Urinary bladder (tissue), 4 donors: ENCODE results near the gene MRPS24. TPM values are rescaled to one million over a fixed set of nuclear protein-coding genes. Genes with fewer than 3 reads are reported as not detected.
"Not testable (repeated sequence)": the region's sequence is repeated elsewhere in the genome, so short reads cannot be mapped to it uniquely, and the experiment has no call there.

ENCODE experiments used
- DNase-seq: peaks from one replicate; pipeline ENCODE4 v3.0.0-alpha.2; 2015; ENCODE audit errors: extremely low spot score
- H3K27ac ChIP-seq: one replicate; pipeline ENCODE4 v1.5.1; 2013; ENCODE audit warnings: low read depth, mild to moderate bottlenecking, moderate library complexity
- H3K36me3 ChIP-seq: one replicate; pipeline ENCODE4 v1.6.1; 2013; ENCODE audit warnings: mild to moderate bottlenecking, moderate library complexity; ENCODE audit not compliant: insufficient read depth
- H3K4me1 ChIP-seq: one replicate; pipeline ENCODE4 v1.6.1; 2013; ENCODE audit warnings: mild to moderate bottlenecking, moderate library complexity; ENCODE audit not compliant: insufficient read depth
- H3K4me3 ChIP-seq: one replicate; pipeline ENCODE4 v1.5.1; 2013; ENCODE audit warnings: low read depth, low read length
- WGBS: extraction: QIAGEN DNeasy Blood & Tissue Kit; methylation state at CpG from one replicate; pipeline ENCODE4 v1.1.7; 2013; 5-methylcytosine and 5-hydroxymethylcytosine counted together
- polyA plus RNA-seq: library from polyadenylated mRNA; stranded (reverse); fragments of 200-250 nt; gene quantifications from one replicate; pipeline ENCODE4 v1.2.3, GENCODE V29; 2013
- small RNA-seq: library from RNA; depleted of rRNA; stranded (forward); fragments of <200 nt; gene quantifications from one replicate; pipeline ENCODE3, GENCODE V24; 2014
- total RNA-seq: library from RNA; depleted of rRNA; stranded (reverse); fragments of >200 nt; gene quantifications from one replicate; pipeline ENCODE4 v1.2.3, GENCODE V29; 2014
- donor health status: healthy with polysubstance abuse.
- donor health status: healthy.

Gene MRPS24
- total and polyA plus RNA-seq, 2 donors = 29.9 to 125 TPM

DNA sequence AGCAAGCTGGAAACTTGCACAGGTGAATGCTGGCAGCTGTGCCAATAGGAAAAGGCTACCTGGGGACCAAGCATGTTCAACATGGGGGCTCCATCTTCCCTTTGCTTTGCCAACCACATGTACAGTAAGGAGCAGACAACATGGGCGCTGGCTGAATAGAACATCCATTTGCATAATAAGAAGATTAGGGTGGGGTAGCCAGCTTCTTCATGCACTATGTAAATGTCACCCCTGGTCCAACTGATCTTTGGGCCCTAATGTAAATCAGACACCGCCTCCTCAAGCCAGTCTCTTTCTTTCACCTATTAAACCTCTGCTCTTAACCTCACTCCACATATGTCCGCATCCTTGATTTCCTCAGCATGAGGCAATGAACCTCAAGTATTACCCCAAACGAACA, 26.0 kb downstream of the MRPS24 start:
- Histone ChIP-seq H3K36me3 (no peaks in the 10 kb centered on the region), H3K27ac (no peak overlapping the region), H3K4me3 (no peak overlapping the region), H3K4me1 (no peaks in the 10 kb centered on the region)
- WGBS = 90% methylated on average over 4 of the region's 4 CpGs
- DNase-seq = no peak

DNA sequence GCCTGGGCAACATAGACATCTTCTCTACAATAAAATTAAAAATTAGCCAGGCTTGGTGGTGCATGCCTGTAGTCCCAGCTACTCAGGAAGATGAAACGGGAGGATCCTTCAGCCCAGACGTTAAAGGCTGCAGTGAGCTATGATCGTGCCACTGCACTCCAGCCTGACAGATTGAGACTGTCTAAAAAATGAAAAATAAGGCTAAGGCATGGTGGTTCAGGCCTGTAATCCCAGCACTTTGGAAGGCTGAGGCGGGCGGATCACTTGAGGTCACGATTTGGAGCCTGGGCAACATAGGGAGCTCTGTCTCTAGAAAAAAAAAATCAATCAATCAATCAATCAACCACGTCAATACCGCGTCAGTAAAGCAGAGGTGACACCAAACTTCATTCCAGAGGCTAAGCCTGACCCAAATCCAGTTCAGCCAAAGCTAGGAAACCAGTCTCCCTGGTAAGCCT, 31.1 kb downstream of the MRPS24 start:
- WGBS = 85% methylated on average over 9 of the region's 9 CpGs
- no peak overlapping the region for H3K27ac ChIP-seq
- no peak for DNase-seq
- no peak overlapping the region for H3K4me3 ChIP-seq
- no peaks in the 10 kb centered on the region for H3K4me1 ChIP-seq
- H3K36me3 ChIP-seq = no peaks in the 10 kb centered on the region

DNA sequence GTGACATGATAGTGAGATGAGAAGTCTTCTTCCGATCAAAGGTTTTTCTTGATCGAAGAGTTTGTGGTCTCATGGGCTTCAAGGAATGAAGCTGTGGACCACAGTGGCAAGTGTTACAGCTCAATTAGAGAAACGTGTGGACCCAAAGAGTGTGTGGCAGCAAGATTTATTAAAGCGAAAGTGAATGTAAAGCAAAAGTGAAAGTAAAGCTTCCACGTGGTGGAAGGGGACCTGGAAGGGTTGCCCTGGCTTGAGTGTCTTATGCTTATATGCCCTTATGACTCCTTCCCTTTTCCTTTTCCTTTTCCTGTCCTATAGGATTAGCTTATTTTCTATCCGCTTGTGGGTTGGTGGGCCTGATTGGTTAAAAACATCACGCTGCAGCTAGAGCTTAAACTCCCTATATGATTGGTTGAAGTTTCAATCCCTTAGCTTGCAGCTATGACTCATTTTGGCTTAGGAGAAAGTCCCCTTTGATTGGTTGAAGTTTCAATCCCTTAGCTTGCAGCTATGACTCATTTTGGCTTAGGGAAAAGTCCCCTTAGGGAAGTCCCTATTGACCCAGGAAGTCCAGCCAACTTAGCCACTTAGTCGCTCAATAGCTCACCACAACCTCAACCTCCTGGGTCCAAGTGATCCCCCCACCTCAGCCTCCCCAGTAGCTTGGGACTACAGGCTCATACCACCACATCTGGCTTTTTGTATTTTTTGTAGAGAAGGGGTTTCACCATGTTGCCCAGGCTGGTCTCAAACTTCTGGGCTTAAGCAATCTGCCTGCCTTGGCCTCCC, 34.7 kb downstream of the MRPS24 start:
- Histone ChIP-seq H3K36me3 (no peaks in the 10 kb centered on the region), H3K4me1 (no peaks in the 10 kb centered on the region), H3K27ac (no peak overlapping the region), H3K4me3 (no peak overlapping the region)
- no peak for DNase-seq
- WGBS = 78% methylated on average over 8 of the region's 8 CpGs

DNA sequence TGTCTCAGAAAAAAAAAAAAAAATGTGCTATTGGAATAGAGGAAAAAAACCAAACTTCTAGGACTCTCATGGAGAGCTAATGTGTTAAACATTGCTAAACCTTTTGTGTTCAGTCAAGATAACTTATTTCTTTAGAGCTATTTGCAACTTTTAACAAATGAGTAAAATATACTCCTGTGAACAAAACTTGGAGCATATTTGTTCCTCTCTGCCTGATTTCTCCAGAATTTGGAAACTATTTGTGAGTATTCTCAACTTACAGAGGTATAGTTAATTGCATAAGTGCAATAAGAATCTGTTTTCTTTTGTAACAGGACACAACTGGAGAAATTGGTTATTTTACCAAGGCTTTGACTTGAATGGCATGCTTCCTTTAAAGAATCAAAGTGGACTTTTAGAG, 38.4 kb downstream of the MRPS24 start:
- H3K36me3 ChIP-seq, H3K4me3 ChIP-seq, H3K4me1 ChIP-seq, DNase-seq, H3K27ac ChIP-seq: not testable (repeated sequence)

DNA sequence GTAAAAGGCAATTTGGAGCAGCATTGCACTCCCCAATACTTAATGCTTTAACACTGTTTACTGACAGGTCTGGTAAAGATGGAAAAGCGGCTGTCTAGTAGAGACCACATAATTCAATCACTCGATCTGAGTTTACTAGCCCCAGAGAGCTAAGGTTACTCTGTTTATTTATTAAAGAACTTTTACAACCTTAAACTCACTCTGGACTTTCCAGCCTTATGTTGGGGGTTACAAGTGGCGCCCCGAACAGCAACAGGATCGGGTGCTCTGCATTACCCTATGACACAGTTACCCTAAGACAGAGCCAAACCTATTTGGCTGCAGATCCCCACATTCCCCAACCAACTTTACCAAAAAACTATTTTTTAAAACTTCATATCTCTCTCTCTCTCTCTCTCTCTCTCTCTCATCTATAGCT, 43.9 kb downstream of the MRPS24 start:
- Histone ChIP-seq H3K36me3 (no peaks in the 10 kb centered on the region), H3K27ac (no peak overlapping the region), H3K4me1 (no peaks in the 10 kb centered on the region), H3K4me3 (no peak overlapping the region)
- DNase-seq = no peak
- 48% methylated on average over 5 of the region's 5 CpGs for WGBS

DNA sequence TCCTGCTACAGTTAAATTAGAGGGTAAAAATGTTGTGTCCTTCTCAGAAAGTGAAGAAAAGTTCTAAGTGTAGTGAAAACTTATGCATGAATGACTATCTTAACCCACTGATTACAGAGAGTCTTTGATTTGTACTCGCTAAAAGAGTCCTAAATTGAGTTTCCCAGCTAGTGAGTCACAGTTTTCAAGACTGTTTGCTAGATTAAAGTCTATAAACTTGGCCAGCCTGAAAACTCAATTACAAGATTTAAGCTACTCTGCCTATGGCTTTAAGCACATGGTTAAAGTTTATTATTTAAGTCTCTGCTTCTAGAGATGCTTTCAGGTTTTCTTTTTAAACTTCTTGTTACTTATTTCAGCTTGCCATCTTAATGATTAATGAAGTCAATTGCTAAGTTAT, 44.4 kb downstream of the MRPS24 start:
- 21% methylated on average over 1 of the region's 1 CpG for WGBS

DNA sequence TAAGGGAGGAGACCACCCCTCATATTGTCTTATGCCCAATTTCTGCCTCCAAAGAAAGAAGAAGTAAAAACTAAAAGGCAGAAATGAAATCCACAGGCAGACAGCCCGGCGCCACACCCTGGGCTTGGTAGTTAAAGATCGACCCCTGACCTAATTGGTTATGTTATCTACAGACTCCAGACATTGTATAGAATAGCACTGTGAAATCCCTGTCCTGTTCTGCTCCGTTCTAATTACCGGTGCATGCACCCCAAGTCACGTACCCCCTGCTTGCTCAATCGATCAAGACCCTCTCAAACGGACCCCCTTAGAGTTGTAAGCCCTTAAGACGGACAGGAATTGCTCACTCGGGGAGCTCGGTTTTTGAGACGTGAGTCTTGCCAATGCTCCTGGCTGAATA, 44.8 kb downstream of the MRPS24 start:
- not testable (repeated sequence) for H3K4me3 ChIP-seq, H3K27ac ChIP-seq, DNase-seq, H3K4me1 ChIP-seq, H3K36me3 ChIP-seq
- WGBS = 50% methylated on average over 12 of the region's 12 CpGs

More for the DNA sequence above, 44.4 kb downstream of the MRPS24 start:
- Histone ChIP-seq H3K36me3 (no peaks in the 10 kb centered on the region), H3K4me1 (no peaks in the 10 kb centered on the region), H3K27ac (no peak overlapping the region), H3K4me3 (no peak overlapping the region)
- DNase-seq = no peak

DNA sequence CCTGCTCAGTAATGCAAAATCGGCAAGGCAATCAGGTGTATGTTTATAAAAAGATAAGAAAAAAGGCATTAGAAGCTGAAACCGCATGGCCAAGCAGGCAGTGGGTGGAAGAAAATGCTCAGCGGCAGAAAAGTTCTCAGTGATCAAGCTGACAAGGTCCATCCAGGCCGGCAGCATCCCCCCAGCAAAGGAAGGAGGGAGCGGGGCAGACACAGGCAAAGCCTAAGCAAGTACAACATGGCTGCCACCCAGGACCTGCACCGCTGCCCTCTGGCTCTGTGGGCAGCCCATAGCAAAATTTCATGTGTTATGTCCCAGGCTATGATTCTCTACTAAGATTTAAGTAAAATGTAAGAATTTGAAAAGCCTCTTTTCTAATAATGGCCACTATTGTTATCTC, 45.4 kb downstream of the MRPS24 start:
- DNase-seq = no peak
- Histone ChIP-seq H3K27ac (no peak overlapping the region), H3K36me3 (no peaks in the 10 kb centered on the region), H3K4me3 (no peak overlapping the region), H3K4me1 (no peaks in the 10 kb centered on the region)
- WGBS = 76% methylated on average over 6 of the region's 6 CpGs

DNA sequence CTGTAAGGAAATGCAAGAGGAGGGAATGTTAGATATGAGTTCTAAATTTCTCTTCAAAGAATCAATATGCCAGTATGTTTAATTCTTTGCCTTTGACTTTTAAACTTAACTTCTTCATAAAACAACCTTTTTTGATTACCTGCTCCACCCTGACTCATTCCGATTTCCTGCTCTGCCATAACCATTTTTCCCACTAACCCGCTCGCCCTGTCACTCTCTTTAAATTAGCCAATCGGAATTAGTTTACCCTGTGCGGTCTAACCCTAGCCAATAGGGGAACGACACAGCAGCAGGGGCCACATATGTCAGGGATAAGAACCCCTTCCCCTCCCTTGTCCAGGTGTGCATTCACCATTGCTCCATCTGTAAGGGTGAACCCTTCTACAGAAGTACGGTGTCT, 45.9 kb downstream of the MRPS24 start:
- not testable (repeated sequence) for H3K4me1 ChIP-seq, H3K4me3 ChIP-seq, DNase-seq, H3K36me3 ChIP-seq, H3K27ac ChIP-seq
- 95% methylated on average over 7 of the region's 7 CpGs for WGBS

Small RNA genes within 50 kb of the gene (small RNA-seq; reads per million reads assigned to genes)
- 0.21 reads per million for gene MRPS24

Other genes starting within 250 kb of the MRPS24 start
- 75.0 TPM for gene COA1, start 140.0 kb downstream of the MRPS24 start, total RNA-seq
- gene COA1, start 140.0 kb downstream of the MRPS24 start, polyA plus RNA-seq = 28.2 TPM
- gene BLVRA, start 110.8 kb downstream of the MRPS24 start, total RNA-seq = 16.2 TPM
- 60.2 TPM for gene BLVRA, start 110.8 kb downstream of the MRPS24 start, polyA plus RNA-seq
- 24.1 TPM for gene URGCP, start 37.1 kb upstream of the MRPS24 start, total RNA-seq
- 26.2 TPM for gene URGCP, start 37.1 kb upstream of the MRPS24 start, polyA plus RNA-seq
- 12.7 TPM for gene UBE2D4, start 56.9 kb upstream of the MRPS24 start, total RNA-seq
- 23.5 TPM for gene UBE2D4, start 56.9 kb upstream of the MRPS24 start, polyA plus RNA-seq
- not detected for gene SPDYE1, start 128.4 kb upstream of the MRPS24 start, total RNA-seq
- gene SPDYE1, start 128.4 kb upstream of the MRPS24 start, polyA plus RNA-seq = not detected
- 56.0 TPM for gene DBNL, start 175.2 kb upstream of the MRPS24 start, total RNA-seq
- 111 TPM for gene DBNL, start 175.2 kb upstream of the MRPS24 start, polyA plus RNA-seq
- gene PGAM2, start 196.1 kb upstream of the MRPS24 start, total RNA-seq = 3.1 TPM
- gene PGAM2, start 196.1 kb upstream of the MRPS24 start, polyA plus RNA-seq = 0.71 TPM
- 10.2 TPM for gene POLM, start 213.0 kb upstream of the MRPS24 start, total RNA-seq
- gene POLM, start 213.0 kb upstream of the MRPS24 start, polyA plus RNA-seq = 22.2 TPM
- 57.2 TPM for gene AEBP1, start 234.8 kb upstream of the MRPS24 start, total RNA-seq
- gene AEBP1, start 234.8 kb upstream of the MRPS24 start, polyA plus RNA-seq = 247 TPM